GM23338 (cell line): ENCODE measurements around the gene PTPRO.

ENCODE experiments used
- CREB1 ChIP-seq: fragments of 250-450 bp; sonication (Bioruptor Pico); IDR thresholded peaks from 2 replicates; pipeline ENCODE4 v1.5.0; 2020; ENCODE audit warnings: low read depth, mild to moderate bottlenecking, moderate library complexity
- CTCF ChIP-seq, 2 experiments: fragments of 200-600 bp in 1 of 2; sonication (generic) in 1 of 2; conservative IDR thresholded peaks; 2 replicates each; pipeline versions ENCODE4 v1.5.1 to v1.6.1; 2016 to 2017; ENCODE audit warnings: antibody characterized with exemption in 2 of 2, low read depth in 2 of 2, mild to moderate bottlenecking in 2 of 2, moderate library complexity in 1 of 2
- EZH2 ChIP-seq: fragments of 200-600 bp; sonication (generic); IDR thresholded peaks from one replicate; pipeline ENCODE4 v1.8.0; 2017; ENCODE audit warnings: antibody characterized with exemption, mild to moderate bottlenecking, low read depth; ENCODE audit not compliant: unreplicated experiment
- EZH2phosphoT487 ChIP-seq: fragments of 200-600 bp; sonication (generic); IDR thresholded peaks from one replicate; pipeline ENCODE4 v1.8.1; 2018; ENCODE audit warnings: antibody characterized with exemption; ENCODE audit not compliant: unreplicated experiment
- JUNB ChIP-seq: IDR thresholded peaks from one replicate; pipeline ENCODE4 v1.6.1; 2016; ENCODE audit warnings: antibody characterized with exemption; ENCODE audit not compliant: unreplicated experiment
- NANOG ChIP-seq: IDR thresholded peaks from 2 replicates; pipeline ENCODE4 v1.6.1; 2016; ENCODE audit warnings: antibody characterized with exemption, borderline replicate concordance
- POLR2AphosphoS5 ChIP-seq: IDR thresholded peaks from 2 replicates; pipeline ENCODE4 v1.6.1; 2016; ENCODE audit warnings: antibody characterized with exemption, low read depth
- ZNF114 ChIP-seq: fragments of 250-450 bp; sonication (Bioruptor Pico); IDR thresholded peaks from 2 replicates; pipeline ENCODE4 v1.5.0; 2020; ENCODE audit warnings: mild to moderate bottlenecking, moderate library complexity
- TF ChIP-seq, protein P1 (sequence below): IDR thresholded peaks from 2 replicates; pipeline ENCODE4 v1.6.1; 2016; ENCODE audit warnings: antibody characterized with exemption
- TF ChIP-seq, protein P2 (sequence below): IDR thresholded peaks from one replicate; pipeline ENCODE4 v1.6.1; 2018; ENCODE audit warnings: antibody characterized with exemption; ENCODE audit not compliant: unreplicated experiment

GRCh38 chr12:15605881-15606590, 283.7 kb downstream of the PTPRO start:
- TF ChIP-seq CTCF (conservative IDR thresholded peaks at IDR 0.05; ENCODE audit: low read depth in 2 of 2) (no peak), POLR2AphosphoS5 (no peak), ZNF114 (CRISPR knock-in tag) (no peak), EZH2 (no peak), NANOG (no peak), JUNB (no peak), CREB1 (CRISPR knock-in tag) (no peak), EZH2phosphoT487 (no peak)
- TF ChIP-seq, protein P1, sequence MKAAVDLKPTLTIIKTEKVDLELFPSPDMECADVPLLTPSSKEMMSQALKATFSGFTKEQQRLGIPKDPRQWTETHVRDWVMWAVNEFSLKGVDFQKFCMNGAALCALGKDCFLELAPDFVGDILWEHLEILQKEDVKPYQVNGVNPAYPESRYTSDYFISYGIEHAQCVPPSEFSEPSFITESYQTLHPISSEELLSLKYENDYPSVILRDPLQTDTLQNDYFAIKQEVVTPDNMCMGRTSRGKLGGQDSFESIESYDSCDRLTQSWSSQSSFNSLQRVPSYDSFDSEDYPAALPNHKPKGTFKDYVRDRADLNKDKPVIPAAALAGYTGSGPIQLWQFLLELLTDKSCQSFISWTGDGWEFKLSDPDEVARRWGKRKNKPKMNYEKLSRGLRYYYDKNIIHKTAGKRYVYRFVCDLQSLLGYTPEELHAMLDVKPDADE: no peak
- TF ChIP-seq, protein P2, sequence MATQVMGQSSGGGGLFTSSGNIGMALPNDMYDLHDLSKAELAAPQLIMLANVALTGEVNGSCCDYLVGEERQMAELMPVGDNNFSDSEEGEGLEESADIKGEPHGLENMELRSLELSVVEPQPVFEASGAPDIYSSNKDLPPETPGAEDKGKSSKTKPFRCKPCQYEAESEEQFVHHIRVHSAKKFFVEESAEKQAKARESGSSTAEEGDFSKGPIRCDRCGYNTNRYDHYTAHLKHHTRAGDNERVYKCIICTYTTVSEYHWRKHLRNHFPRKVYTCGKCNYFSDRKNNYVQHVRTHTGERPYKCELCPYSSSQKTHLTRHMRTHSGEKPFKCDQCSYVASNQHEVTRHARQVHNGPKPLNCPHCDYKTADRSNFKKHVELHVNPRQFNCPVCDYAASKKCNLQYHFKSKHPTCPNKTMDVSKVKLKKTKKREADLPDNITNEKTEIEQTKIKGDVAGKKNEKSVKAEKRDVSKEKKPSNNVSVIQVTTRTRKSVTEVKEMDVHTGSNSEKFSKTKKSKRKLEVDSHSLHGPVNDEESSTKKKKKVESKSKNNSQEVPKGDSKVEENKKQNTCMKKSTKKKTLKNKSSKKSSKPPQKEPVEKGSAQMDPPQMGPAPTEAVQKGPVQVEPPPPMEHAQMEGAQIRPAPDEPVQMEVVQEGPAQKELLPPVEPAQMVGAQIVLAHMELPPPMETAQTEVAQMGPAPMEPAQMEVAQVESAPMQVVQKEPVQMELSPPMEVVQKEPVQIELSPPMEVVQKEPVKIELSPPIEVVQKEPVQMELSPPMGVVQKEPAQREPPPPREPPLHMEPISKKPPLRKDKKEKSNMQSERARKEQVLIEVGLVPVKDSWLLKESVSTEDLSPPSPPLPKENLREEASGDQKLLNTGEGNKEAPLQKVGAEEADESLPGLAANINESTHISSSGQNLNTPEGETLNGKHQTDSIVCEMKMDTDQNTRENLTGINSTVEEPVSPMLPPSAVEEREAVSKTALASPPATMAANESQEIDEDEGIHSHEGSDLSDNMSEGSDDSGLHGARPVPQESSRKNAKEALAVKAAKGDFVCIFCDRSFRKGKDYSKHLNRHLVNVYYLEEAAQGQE: no peak
